GM19035 (cell line): ENCODE data around the gene IFITM2.
"Not testable (repeated sequence)": the region's sequence is repeated elsewhere in the genome, so short reads cannot be mapped to it uniquely, and the experiment has no call there.

Source experiments
- ATAC-seq: cut with Tn5 transposase; IDR thresholded peaks from one replicate; pipeline ENCODE4 v1.9.1; 2021; ENCODE audit not compliant: unreplicated experiment

IFITM2 gene

GRCh38 chr11:307766-308708, at the start of gene IFITM2:
Gene IFITM2 (plus strand): TSS chr11:307816. CDS start chr11:308193, 377 bp downstream.
- not testable (repeated sequence) for ATAC-seq

- ATAC-seq = no peak
Measured at GRCh38 chr11:259413-259812, 48.2 kb upstream of the IFITM2 start.

DNA sequence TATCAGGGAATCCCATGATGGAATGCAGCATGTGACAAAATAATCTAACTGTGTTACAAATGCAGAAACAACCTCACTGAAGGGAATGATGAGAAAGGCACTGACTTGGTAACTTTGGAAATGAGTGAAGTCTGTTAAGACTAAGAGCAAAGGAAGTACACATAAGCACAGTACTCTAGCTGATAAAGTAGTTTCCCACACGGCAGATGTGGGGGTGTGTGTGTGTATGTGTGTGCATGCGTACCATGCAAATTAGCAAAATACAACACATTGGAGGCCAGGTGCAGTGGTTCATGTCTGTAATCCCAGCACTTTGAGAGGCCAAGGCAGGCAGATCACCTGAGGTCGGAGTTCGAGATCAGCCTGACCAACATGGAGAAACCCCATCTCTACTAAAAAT, 46.0 kb upstream of the IFITM2 start:
- ATAC-seq = no peak

DNA sequence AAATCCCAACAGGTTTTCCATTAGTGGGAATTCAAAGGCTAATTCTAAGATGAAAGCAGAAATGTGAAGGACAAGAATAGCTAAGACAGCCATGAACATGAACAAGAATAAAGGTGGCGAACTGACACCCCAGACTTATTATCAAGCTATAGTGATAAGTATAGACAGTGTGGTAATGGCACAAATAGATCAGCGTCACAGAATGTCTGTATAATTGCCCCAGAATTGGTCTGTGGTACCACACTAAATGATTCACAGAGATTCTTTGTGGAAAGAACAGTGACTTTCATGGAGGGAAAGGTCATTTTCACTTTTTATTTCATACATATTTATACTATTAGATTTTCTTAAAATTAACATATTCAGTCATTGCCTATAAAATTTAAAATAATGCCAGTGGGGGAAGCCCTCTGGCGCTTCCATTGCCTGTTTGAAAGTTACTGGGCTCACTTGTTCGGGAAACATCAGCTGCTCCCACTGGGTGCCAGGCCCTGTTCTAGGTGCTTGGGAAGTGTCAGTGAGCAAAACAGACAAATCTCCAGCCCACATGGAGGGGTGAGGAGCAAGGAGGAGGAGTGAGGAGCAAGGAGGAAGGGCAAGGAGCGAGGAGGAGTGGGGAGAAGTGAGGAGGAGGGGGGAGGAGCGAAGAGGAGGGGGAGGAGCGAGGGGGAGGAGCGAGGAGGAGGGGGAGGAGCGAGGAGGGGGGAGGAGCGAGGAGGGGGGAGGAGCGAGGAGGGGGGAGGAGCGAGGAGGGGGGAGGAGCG, 40.8 kb upstream of the IFITM2 start:
- ATAC-seq = no peak

DNA sequence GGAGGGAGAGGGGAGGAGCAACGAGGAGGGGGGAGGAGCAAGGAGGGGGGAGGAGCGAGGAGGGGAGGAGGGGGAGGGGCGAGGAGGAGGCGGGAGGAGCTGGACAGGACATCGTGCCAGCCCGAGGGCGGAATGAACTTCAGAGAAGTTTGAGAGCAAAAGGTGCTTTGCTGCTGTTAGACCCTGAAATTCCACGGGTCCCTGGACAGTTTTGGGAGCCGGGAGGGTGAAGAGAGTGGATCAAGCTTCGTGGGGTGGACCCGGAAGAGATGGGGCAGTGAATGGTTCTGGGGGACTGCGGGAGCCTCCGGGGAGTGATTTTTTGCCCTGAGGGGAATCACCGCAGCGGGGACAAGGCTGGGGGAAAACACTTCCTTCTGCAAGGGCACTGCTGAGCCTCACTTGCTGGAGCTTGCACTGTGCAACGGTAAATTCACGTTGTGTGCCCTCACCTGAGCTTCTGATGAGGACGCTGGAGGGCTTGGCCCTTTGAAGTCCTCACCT, 40.1 kb upstream of the IFITM2 start:
- no peak for ATAC-seq

- ATAC-seq = peak; percentile 40
Measured at GRCh38 chr11:268716-269145, 38.9 kb upstream of the IFITM2 start.

GRCh38 chr11:269146-269890, 38.3 kb upstream of the IFITM2 start:
- peak; percentile 74 for ATAC-seq

- no peak for ATAC-seq
Measured at GRCh38 chr11:270451-271318, 36.9 kb upstream of the IFITM2 start.

DNA sequence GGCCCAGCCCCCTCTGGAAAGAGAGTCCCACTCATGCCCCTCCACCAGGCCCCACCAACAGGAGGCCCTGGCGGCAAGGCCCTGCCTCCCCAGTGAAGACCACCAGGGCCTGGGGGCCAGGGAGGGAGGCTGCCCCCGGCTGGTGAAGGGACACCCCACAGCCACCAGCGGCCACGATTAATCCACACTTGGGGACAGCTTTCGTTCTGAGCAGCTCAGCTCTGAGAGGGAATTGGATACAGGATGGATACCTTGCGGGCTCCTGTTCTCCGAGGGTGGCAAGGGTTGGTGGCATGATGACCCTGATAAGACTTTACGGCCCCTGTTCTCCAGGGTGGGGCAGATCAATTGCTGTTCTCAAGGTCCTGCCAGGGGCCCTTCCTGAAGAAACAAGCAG, 36.3 kb upstream of the IFITM2 start:
- ATAC-seq = no peak

DNA sequence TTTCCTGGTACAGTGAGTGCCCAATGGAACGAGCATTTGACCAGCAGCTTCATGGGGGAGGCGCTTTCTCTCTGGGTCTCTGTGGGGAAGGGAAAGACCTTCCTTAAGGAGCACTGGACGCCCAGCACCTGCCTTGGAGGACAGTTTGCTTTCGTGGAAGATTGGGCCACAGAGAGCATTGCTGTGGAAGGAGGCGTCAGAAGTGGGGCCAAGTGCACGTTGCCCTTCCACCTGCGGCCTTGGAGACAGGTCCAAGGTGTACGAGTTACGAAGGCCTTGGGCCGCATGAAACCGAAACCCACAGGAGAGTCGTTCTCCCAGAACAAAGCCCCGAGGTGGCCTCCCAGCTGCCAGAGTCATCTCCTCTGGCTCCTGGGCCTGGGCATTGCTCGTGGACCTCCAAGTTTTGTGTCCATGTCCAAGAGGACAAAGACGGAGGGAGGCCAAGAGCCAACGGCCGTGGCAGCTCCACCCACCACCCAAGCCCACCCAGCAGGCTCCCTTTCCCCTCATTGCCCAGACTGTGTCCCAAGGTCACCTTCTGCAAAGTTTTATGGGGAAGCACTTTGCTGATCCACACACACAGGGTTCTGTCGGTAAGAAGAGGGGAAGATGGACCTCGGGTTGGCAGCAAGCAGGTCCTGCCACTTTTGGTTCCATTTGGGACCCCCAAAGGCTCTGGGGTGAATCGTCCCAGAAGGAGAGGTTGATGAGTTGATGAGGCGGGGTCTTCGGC, 35.3 kb upstream of the IFITM2 start:
- ATAC-seq = no peak

GRCh38 chr11:272931-273198, 34.8 kb upstream of the IFITM2 start:
- ATAC-seq = no peak

DNA sequence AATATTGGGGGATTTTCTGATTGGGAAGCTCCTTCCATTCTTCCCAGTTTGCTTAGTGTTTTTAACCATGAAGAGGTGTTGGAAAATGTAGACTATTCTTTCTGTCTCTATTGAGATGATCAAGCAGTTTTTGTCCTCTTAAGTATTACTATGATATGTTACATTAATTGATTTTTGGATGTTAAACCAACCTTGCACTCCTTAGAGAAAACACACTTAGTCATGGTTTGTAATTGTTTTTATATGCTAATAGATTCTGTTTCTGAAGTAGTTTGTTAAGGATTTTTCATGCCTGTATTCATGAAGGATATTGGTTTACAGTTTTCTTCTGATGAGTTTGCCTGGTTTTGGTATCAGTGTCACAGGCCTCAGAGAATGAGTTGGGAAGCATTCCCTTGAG, 31.4 kb upstream of the IFITM2 start:
- ATAC-seq = no peak

DNA sequence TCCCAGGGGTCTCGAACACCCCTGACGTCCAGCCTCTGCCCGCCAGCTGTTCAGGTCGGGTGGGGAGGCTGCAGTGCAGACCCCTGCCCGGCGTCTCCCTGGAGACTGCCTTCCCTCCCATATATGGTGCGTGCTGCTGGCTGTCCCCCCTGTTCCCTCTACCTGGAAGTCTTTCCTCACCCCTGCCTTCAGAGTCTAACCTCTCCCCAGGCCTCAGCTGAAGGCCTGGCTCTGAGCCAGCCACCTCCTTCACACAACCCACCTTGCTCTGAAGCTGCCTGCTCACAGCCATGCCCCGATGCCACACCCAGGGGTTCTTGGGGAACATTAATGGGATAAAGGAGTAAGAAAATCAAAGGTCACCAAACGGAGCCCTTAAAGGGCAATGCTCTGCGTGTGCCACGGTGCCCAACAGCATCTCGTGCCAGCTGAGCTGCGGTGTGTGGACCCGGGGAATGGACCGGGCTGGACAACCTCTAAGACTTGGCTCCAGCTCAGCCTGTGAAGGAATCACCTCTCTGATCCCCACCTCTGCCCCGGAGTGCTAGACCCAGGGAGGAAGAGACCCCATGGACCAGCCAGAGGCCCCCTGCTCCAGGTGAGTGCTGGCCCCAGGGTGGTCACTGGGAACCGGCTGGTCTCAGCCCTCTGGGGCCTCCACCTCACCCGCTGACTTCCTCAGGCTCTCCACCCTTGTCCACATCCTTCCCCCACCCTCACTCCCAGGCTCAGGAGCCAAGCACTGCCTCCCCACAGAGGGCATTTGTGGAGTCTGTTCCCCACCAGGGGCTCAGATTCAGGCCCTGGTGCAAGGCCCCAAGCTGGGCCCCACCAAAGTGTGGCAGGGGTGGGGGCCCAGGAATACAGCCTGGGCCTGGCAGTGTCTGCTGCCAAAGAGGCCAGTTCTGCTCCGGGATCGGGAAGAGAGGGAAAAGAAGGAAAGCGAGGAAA, 29.3 kb upstream of the IFITM2 start, which contains the start of gene NLRP6:
Gene NLRP6 (plus strand): TSS at position 407 of the 951 bp plus-strand sequence. CDS start 163 bp downstream, at position 570.
- no peak for ATAC-seq

DNA sequence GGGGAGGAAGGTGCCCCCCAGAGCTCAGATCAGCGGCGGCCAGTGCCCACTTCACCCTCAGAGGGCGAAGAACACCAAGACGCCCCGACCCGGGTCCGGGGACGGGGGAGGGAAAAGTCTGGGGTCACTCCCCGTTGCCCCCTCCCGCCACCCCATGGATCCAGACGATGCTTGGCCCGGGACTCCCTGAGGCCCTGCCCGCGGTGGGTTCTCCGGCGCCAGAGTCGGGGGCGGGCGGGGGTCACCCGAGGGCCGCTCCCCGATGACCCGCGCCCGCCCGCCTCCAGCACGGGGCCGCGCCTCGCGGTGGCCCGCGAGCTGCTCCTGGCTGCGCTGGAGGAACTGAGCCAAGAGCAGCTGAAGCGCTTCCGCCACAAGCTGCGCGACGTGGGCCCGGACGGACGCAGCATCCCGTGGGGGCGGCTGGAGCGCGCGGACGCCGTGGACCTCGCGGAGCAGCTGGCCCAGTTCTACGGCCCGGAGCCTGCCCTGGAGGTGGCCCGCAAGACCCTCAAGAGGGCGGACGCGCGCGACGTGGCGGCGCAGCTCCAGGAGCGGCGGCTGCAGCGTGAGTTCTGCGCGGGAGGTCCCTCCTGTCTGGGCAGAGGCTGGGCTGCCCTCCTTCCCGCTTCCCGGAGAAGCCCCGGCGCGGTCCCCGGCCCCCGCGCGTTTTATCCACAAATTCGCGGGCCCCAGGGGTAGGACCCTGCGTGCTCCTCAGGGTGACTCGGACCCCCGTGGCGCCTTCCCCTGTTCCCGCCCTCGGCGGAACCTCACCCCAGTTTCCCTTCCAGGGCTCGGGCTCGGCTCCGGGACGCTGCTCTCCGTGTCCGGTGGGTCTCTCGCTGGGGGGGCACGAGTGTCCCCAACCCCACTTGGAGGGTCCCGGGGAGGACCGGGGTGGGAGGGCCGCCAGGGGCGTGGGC, 28.3 kb upstream of the IFITM2 start:
- ATAC-seq = no peak

DNA sequence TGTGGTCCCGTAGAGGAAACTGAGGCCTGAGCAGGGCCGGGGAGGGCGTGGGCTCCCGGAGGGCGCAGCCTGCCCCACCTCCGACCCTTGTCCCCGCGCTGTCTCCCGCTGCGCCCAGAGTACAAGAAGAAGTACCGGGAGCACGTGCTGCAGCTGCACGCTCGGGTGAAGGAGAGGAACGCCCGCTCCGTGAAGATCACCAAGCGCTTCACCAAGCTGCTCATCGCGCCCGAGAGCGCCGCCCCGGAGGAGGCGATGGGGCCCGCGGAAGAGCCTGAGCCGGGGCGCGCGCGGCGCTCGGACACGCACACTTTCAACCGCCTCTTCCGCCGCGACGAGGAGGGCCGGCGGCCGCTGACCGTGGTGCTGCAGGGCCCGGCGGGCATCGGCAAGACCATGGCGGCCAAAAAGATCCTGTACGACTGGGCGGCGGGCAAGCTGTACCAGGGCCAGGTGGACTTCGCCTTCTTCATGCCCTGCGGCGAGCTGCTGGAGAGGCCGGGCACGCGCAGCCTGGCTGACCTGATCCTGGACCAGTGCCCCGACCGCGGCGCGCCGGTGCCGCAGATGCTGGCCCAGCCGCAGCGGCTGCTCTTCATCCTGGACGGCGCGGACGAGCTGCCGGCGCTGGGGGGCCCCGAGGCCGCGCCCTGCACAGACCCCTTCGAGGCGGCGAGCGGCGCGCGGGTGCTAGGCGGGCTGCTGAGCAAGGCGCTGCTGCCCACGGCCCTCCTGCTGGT, 27.5 kb upstream of the IFITM2 start:
- no peak for ATAC-seq

DNA sequence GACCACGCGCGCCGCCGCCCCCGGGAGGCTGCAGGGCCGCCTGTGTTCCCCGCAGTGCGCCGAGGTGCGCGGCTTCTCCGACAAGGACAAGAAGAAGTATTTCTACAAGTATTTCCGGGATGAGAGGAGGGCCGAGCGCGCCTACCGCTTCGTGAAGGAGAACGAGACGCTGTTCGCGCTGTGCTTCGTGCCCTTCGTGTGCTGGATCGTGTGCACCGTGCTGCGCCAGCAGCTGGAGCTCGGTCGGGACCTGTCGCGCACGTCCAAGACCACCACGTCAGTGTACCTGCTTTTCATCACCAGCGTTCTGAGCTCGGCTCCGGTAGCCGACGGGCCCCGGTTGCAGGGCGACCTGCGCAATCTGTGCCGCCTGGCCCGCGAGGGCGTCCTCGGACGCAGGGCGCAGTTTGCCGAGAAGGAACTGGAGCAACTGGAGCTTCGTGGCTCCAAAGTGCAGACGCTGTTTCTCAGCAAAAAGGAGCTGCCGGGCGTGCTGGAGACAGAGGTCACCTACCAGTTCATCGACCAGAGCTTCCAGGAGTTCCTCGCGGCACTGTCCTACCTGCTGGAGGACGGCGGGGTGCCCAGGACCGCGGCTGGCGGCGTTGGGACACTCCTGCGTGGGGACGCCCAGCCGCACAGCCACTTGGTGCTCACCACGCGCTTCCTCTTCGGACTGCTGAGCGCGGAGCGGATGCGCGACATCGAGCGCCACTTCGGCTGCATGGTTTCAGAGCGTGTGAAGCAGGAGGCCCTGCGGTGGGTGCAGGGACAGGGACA, 26.7 kb upstream of the IFITM2 start:
- ATAC-seq = no peak
